Gastroesophageal sphincter (tissue), 3 donors: ENCODE results near the gene GMNN.

Source experiments
- CTCF ChIP-seq, 4 experiments: fragments of 200-600 bp in 2 of 4; fragments of 450-650 bp in 2 of 4; sonication (generic) in 1 of 4; IDR thresholded peaks; one replicate each; pipeline ENCODE4 v1.5.1; 2017 to 2019; ENCODE audit warnings: antibody characterized with exemption in 4 of 4, mild to moderate bottlenecking in 2 of 4, moderate library complexity in 2 of 4
- EP300 ChIP-seq: sonication (generic); formaldehyde crosslinking; IDR thresholded peaks from one replicate; pipeline ENCODE4 v1.6.1; 2017; ENCODE audit warnings: antibody characterized with exemption, mild to moderate bottlenecking
- POLR2A ChIP-seq, 2 donors: fragments of 450-650 bp; IDR thresholded peaks; one replicate each; pipeline ENCODE4 v1.6.1; 2017; ENCODE audit warnings: antibody characterized with exemption in 2 of 2, mild to moderate bottlenecking in 2 of 2, moderate library complexity in 1 of 2
- POLR2AphosphoS5 ChIP-seq: sonication (generic); formaldehyde crosslinking; IDR thresholded peaks from one replicate; pipeline ENCODE4 v1.6.1; 2017; ENCODE audit warnings: antibody characterized with exemption

- no peak for TF ChIP-seq CTCF (IDR thresholded peaks at IDR 0.05)
- TF ChIP-seq POLR2AphosphoS5, result no peak
- TF ChIP-seq EP300, result no peak
- no peak for TF ChIP-seq POLR2A (IDR thresholded peaks at IDR 0.05)
Observed at GRCh38 chr6:24799541-24799915, 24.8 kb downstream of the GMNN start.
